Keratinocyte (primary cell): ENCODE data around the gene MED8. TPM values are rescaled to one million over a fixed set of nuclear protein-coding genes. Genes with fewer than 3 reads are reported as not detected.

Experiments used
- DNase-seq: peaks from one replicate; pipeline ENCODE4 v3.0.0-alpha.2; 2011; ENCODE audit warnings: low read depth, missing footprints, low spot score
- FAIRE-seq: peaks from 2 replicates; lab custom pipeline; 2011; peaks lifted over from hg19 to GRCh38; lab: Jason Lieb, UNC
- H2AFZ ChIP-seq: 2 replicates; pipeline ENCODE4 v1.6.0; 2012; ENCODE audit warnings: low read length, control low read depth, inconsistent platforms; ENCODE audit not compliant: control insufficient read depth
- H3K27ac ChIP-seq: 2 replicates; pipeline ENCODE4 v1.5.1; 2011; ENCODE audit warnings: low read length; ENCODE audit not compliant: control insufficient read depth, insufficient read depth
- H3K27me3 ChIP-seq: 3 replicates; pipeline ENCODE4 v1.6.0; 2011; ENCODE audit warnings: low read length; ENCODE audit not compliant: control insufficient read depth, insufficient read depth; ENCODE audit errors: extremely low read depth
- H3K36me3 ChIP-seq, 2 experiments: 2 replicates in 1 of 2; 3 replicates in 1 of 2; pipeline ENCODE4 v1.5.1; 2011; ENCODE audit warnings: low read length in 2 of 2, mild to moderate bottlenecking in 1 of 2; ENCODE audit not compliant: control insufficient read depth in 2 of 2, insufficient read depth in 2 of 2; ENCODE audit errors: extremely low read depth in 1 of 2
- H3K4me1 ChIP-seq: 3 replicates; pipeline ENCODE4 v1.5.1; 2011; ENCODE audit warnings: low read length; ENCODE audit not compliant: control insufficient read depth, insufficient read depth; ENCODE audit errors: extremely low read depth
- H3K4me2 ChIP-seq: 3 replicates; pipeline ENCODE4 v1.6.0; 2011; ENCODE audit warnings: low read depth, low read length; ENCODE audit not compliant: control insufficient read depth, insufficient read depth; ENCODE audit errors: extremely low read depth
- H3K4me3 ChIP-seq, 3 experiments: fragments of 200-600 bp in 1 of 3; sonication (generic) in 1 of 3; 2 replicates in 2 of 3; 3 replicates in 1 of 3; pipeline ENCODE4 v1.5.1; 2011 to 2016; ENCODE audit warnings: low read length in 3 of 3, mild to moderate bottlenecking in 3 of 3, control low read depth in 2 of 3, inconsistent platforms in 1 of 3, low read depth in 1 of 3, mixed read lengths in 1 of 3, mixed run types in 1 of 3, moderate library complexity in 1 of 3; ENCODE audit not compliant: control insufficient read depth in 2 of 3, insufficient read depth in 2 of 3; ENCODE audit errors: extremely low read depth in 1 of 3
- H3K79me2 ChIP-seq: 2 replicates; pipeline ENCODE4 v1.6.0; 2012; ENCODE audit warnings: low read length; ENCODE audit not compliant: control insufficient read depth, insufficient read depth
- H3K9ac ChIP-seq: 3 replicates; pipeline ENCODE4 v1.6.0; 2011; ENCODE audit warnings: low read length; ENCODE audit not compliant: control insufficient read depth, insufficient read depth; ENCODE audit errors: extremely low read depth
- H3K9me1 ChIP-seq: 3 replicates; pipeline ENCODE4 v1.6.0; 2011; ENCODE audit warnings: low read length; ENCODE audit not compliant: control insufficient read depth, insufficient read depth; ENCODE audit errors: extremely low read depth
- H3K9me3 ChIP-seq: 2 replicates; pipeline ENCODE4 v1.5.1; 2012; ENCODE audit warnings: low read depth, low read length; ENCODE audit not compliant: control insufficient read depth
- H4K20me1 ChIP-seq: 3 replicates; pipeline ENCODE4 v1.6.0; 2011; ENCODE audit warnings: low read length; ENCODE audit not compliant: control insufficient read depth, insufficient read depth; ENCODE audit errors: extremely low read depth
- CTCF ChIP-seq, 3 experiments: IDR thresholded peaks in 1 of 3; conservative IDR thresholded peaks in 1 of 3; optimal IDR thresholded peaks in 1 of 3; 2 replicates in 2 of 3; 3 replicates in 1 of 3; pipeline versions ENCODE3 to v1.5.1; 2011; ENCODE audit warnings: low read length in 3 of 3, mild to moderate bottlenecking in 3 of 3, moderate library complexity in 2 of 3, control low read depth in 1 of 3, inconsistent platforms in 1 of 3; ENCODE audit not compliant: insufficient read depth in 2 of 3; ENCODE audit errors: extremely low read depth in 1 of 3
- EZH2 ChIP-seq: IDR thresholded peaks from one replicate; pipeline ENCODE4 v1.6.1; 2012; ENCODE audit warnings: inconsistent platforms, mild to moderate bottlenecking, low read length, moderate library complexity
- dilution Hi-C: fragments of 300-500 bp; cut with MboI; formaldehyde crosslinking; loops from one replicate; pipeline ENCODE4 v1.7.0; 2020; ENCODE audit warnings: low sequenced_read_pairs; ENCODE audit not compliant: extremely low pct_ligation_motif_present
- polyA plus RNA-seq, 5 experiments: library from polyadenylated mRNA; depleted of rRNA in 3 of 5; stranded (reverse) in 3 of 5; stranded (forward) in 1 of 5; unstranded in 1 of 5; fragments of >200 nt; gene quantifications; 1 replicate in 1 of 5; 2 replicates in 3 of 5; 3 replicates in 1 of 5; pipeline versions ENCODE4 v1.2.1 to v1.2.3, GENCODE V29; 2011 to 2012; ENCODE audit warnings: missing spikeins in 2 of 5, low read depth in 1 of 5, low replicate concordance in 1 of 5

MED8 gene
- polyA plus RNA-seq, 1 donor (not counting 4 experiments of a cell fraction or from before 2014, with no cell fraction given): 14.3 TPM

DNA sequence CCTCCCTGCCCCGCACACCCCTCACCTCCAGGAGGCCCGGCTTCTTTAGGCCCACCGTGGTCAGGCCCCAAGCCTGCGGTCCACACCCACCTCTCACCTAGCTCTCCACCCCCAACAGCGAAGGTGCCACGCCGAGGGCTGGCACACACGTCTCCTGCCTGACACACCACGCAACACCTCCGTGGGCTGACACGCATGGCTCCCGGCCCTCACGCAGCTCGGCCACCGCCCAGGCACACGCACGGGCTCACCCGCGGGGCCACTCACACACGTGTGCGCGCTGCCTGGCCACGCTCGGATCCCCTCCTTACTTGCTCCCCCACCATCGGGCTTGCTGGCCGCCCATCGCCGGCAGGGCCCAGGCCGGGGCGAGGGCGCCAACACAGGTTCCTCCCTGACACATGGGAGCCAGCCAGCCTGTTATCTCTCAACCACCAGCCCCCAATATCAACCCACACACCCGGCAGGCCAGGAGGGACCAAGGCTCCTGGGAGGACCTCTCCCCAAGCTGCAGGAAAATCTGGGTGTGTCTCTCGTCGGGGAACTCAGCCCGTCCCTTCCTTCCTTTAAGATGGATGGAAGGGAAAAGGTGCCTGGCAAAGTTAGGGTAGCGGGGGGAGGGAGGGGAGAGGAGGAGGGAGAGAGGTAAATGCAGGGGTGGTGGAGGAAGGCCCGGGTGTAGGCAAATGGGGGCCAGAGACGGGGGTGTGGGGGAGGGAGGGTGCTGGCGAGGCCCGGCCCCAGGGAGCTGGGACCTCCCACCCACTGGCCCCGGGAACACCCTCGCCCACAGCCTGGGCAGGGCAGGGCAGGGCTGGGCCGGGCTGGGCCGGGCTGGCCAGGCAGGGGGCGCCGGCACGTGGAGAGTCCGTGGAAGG lies 22.3 kb downstream of the MED8 start:
- FAIRE-seq (no peak), DNase-seq (no peak)
- Histone ChIP-seq H3K9me1 (no peaks in the 10 kb centered on the region), H2AFZ (no peak overlapping the region), H3K4me1 (peaks cover 49% of the 10 kb centered on the region), H3K9me3 (no peaks in the 10 kb centered on the region), H3K36me3 (peaks cover 17 to 23% of the 10 kb centered on the region in 2 experiments), H3K9ac (peak overlapping the region; percentile 82), H3K79me2 (peaks cover 52% of the 10 kb centered on the region), H3K4me2 (peak overlapping the region; percentile 99), H3K27ac (peak overlapping the region; percentile 75), H3K27me3 (no peaks in the 10 kb centered on the region), H3K4me3 (peak overlapping the region; percentile 67 to 92 (median 79)), H4K20me1 (peaks cover 3% of the 10 kb centered on the region)
- dilution Hi-C loops: no loop called here
- TF ChIP-seq EZH2 (no peak), CTCF (optimal IDR thresholded peaks at IDR 0.05 in 1 of 3, IDR thresholded peaks at IDR 0.05 in 1 of 3, conservative IDR thresholded peaks at IDR 0.05 in 1 of 3; ENCODE audit: extremely low read depth in 1 of 3, insufficient read depth in 2 of 3, low read length in 3 of 3) (no peak)

- no peak for FAIRE-seq
- peak overlapping the region; percentile 75 for H3K27ac ChIP-seq
- H2AFZ ChIP-seq: no peak overlapping the region
These were observed 23.0 kb downstream of the MED8 start for GRCh38 chr1:43366601-43367025.

More at GRCh38 chr1:43366601-43367025, 23.0 kb downstream of the MED8 start:
- Histone ChIP-seq H3K27me3 (no peaks in the 10 kb centered on the region), H4K20me1 (peaks cover 3% of the 10 kb centered on the region), H3K9me3 (no peaks in the 10 kb centered on the region), H3K4me1 (peaks cover 45% of the 10 kb centered on the region), H3K36me3 (peaks cover 19 to 26% of the 10 kb centered on the region in 2 experiments), H3K9ac (peak overlapping the region; percentile 82), H3K4me3 (peak overlapping the region; percentile 67 to 92 (median 79)), H3K9me1 (no peaks in the 10 kb centered on the region), H3K4me2 (peak overlapping the region; percentile 99), H3K79me2 (peaks cover 59% of the 10 kb centered on the region)
- DNase-seq: no peak
- dilution Hi-C loops: no loop called here
- TF ChIP-seq EZH2 (no peak), CTCF (optimal IDR thresholded peaks at IDR 0.05 in 1 of 3, IDR thresholded peaks at IDR 0.05 in 1 of 3, conservative IDR thresholded peaks at IDR 0.05 in 1 of 3; ENCODE audit: extremely low read depth in 1 of 3, insufficient read depth in 2 of 3, low read length in 3 of 3) (no peak)
